Large intestine (tissue), 3 donors: ENCODE results near the gene CFAP61. TPM values are rescaled to one million over a fixed set of nuclear protein-coding genes. Genes with fewer than 3 reads are reported as not detected.

Experiments
- DNase-seq, 2 donors: peaks; one replicate each; pipeline versions ENCODE4 v3.0.0 to v3.0.0-alpha.2; 2013
- H3K27ac ChIP-seq: one replicate; pipeline ENCODE4 v1.5.1; 2013; ENCODE audit warnings: low read length
- H3K27me3 ChIP-seq: 2 replicates; pipeline ENCODE4 v1.6.1; 2013; ENCODE audit warnings: low read length; ENCODE audit not compliant: control insufficient read depth, insufficient read depth
- H3K36me3 ChIP-seq: 2 replicates; pipeline ENCODE4 v1.6.1; 2013; ENCODE audit warnings: low read length; ENCODE audit not compliant: control insufficient read depth, insufficient read depth
- H3K4me1 ChIP-seq: one replicate; pipeline ENCODE4 v1.6.1; 2013; ENCODE audit warnings: low read length; ENCODE audit not compliant: control insufficient read depth, insufficient read depth
- H3K4me3 ChIP-seq: one replicate; pipeline ENCODE4 v1.5.1; 2013; ENCODE audit warnings: low read length
- H3K9me3 ChIP-seq: one replicate; pipeline ENCODE4 v1.6.1; 2013; ENCODE audit warnings: mild to moderate bottlenecking, low read depth, low read length, moderate library complexity; ENCODE audit not compliant: control insufficient read depth
- WGBS: methylation state at CpG from one replicate; pipeline ENCODE4 v1.1.5; 2013; ENCODE audit warnings: low lambda C conversion rate; ENCODE audit not compliant: insufficient coverage; 5-methylcytosine and 5-hydroxymethylcytosine counted together
- polyA plus RNA-seq: library from polyadenylated mRNA; unstranded; fragments of 120-200 nt; gene quantifications from one replicate; pipeline ENCODE4 v1.2.1, GENCODE V29; 2013

Gene CFAP61
- polyA plus RNA-seq, 1 donor, result 0.36 TPM

- no peaks in the 10 kb centered on the region for H3K9me3 ChIP-seq
- no CpG with 5 or more reads among the region's 3 CpGs for WGBS
- H3K36me3 ChIP-seq, result no peaks in the 10 kb centered on the region
- no peak overlapping the region for H3K4me3 ChIP-seq
- no peak overlapping the region for H3K27ac ChIP-seq
- no peak for DNase-seq
- H3K4me1 ChIP-seq, result no peaks in the 10 kb centered on the region
- H3K27me3 ChIP-seq, result no peaks in the 10 kb centered on the region
These were observed 115.4 kb downstream of the CFAP61 start for GRCh38 chr20:20167698-20168097.

- Histone ChIP-seq H3K27me3 (no peaks in the 10 kb centered on the region), H3K27ac (no peak overlapping the region), H3K9me3 (no peaks in the 10 kb centered on the region), H3K4me3 (no peak overlapping the region), H3K36me3 (no peaks in the 10 kb centered on the region), H3K4me1 (no peaks in the 10 kb centered on the region)
- DNase-seq, result no peak
- WGBS, result no CpG with 5 or more reads among the region's 1 CpG
These were observed 120.9 kb downstream of the CFAP61 start for GRCh38 chr20:20173254-20173653.

- H3K36me3 ChIP-seq, result no peaks in the 10 kb centered on the region
- DNase-seq, result no peak
- no peak overlapping the region for H3K27ac ChIP-seq
- no peaks in the 10 kb centered on the region for H3K9me3 ChIP-seq
- H3K4me1 ChIP-seq, result no peaks in the 10 kb centered on the region
- WGBS, result no CpG with 5 or more reads among the region's 10 CpGs
- H3K4me3 ChIP-seq, result no peak overlapping the region
- H3K27me3 ChIP-seq, result no peaks in the 10 kb centered on the region
These were observed 121.9 kb downstream of the CFAP61 start for GRCh38 chr20:20174089-20174835.

GRCh38 chr20:20181322-20181721 is 129.0 kb downstream of the CFAP61 start:
- no peaks in the 10 kb centered on the region for H3K9me3 ChIP-seq
- no peaks in the 10 kb centered on the region for H3K36me3 ChIP-seq
- no CpG with 5 or more reads among the region's 3 CpGs for WGBS
- no peaks in the 10 kb centered on the region for H3K4me1 ChIP-seq
- H3K4me3 ChIP-seq, result no peak overlapping the region
- H3K27me3 ChIP-seq, result no peaks in the 10 kb centered on the region
- H3K27ac ChIP-seq, result no peak overlapping the region
- DNase-seq, result no peak

GRCh38 chr20:20184149-20184548 is 131.8 kb downstream of the CFAP61 start:
- 60% methylated on average over 1 of the region's 1 CpG for WGBS
- no peak overlapping the region for H3K27ac ChIP-seq
- H3K36me3 ChIP-seq, result no peaks in the 10 kb centered on the region
- H3K27me3 ChIP-seq, result no peaks in the 10 kb centered on the region
- no peaks in the 10 kb centered on the region for H3K4me1 ChIP-seq
- H3K4me3 ChIP-seq, result no peak overlapping the region
- no peak for DNase-seq
- no peaks in the 10 kb centered on the region for H3K9me3 ChIP-seq

- 90% methylated on average over 2 of the region's 2 CpGs for WGBS
- H3K36me3 ChIP-seq, result no peaks in the 10 kb centered on the region
These were observed 132.4 kb downstream of the CFAP61 start for GRCh38 chr20:20184706-20185105.

GRCh38 chr20:20188647-20189046 is 136.3 kb downstream of the CFAP61 start:
- Histone ChIP-seq H3K4me3 (no peak overlapping the region), H3K4me1 (no peaks in the 10 kb centered on the region), H3K27me3 (no peaks in the 10 kb centered on the region), H3K36me3 (no peaks in the 10 kb centered on the region), H3K9me3 (no peaks in the 10 kb centered on the region), H3K27ac (no peak overlapping the region)
- no CpG with 5 or more reads among the region's 1 CpG for whole genome bisulfite sequencing
- DNase-seq, result no peak

More at GRCh38 chr20:20184706-20185105, 132.4 kb downstream of the CFAP61 start:
- Histone ChIP-seq H3K27ac (no peak overlapping the region), H3K9me3 (no peaks in the 10 kb centered on the region), H3K4me3 (no peak overlapping the region), H3K27me3 (no peaks in the 10 kb centered on the region), H3K4me1 (no peaks in the 10 kb centered on the region)
- DNase-seq, result no peak

- H3K4me3 ChIP-seq, result no peak overlapping the region
- no peaks in the 10 kb centered on the region for H3K36me3 ChIP-seq
- H3K9me3 ChIP-seq, result no peaks in the 10 kb centered on the region
- WGBS, result 45% methylated on average over 5 of the region's 6 CpGs
- no peak overlapping the region for H3K27ac ChIP-seq
- DNase-seq, result no peak
- no peaks in the 10 kb centered on the region for H3K27me3 ChIP-seq
- no peaks in the 10 kb centered on the region for H3K4me1 ChIP-seq
These were observed 140.0 kb downstream of the CFAP61 start for GRCh38 chr20:20192366-20192765.

- Histone ChIP-seq H3K27ac (no peak overlapping the region), H3K36me3 (no peaks in the 10 kb centered on the region), H3K4me1 (no peaks in the 10 kb centered on the region), H3K9me3 (no peaks in the 10 kb centered on the region), H3K27me3 (no peaks in the 10 kb centered on the region), H3K4me3 (no peak overlapping the region)
- no peak for DNase-seq
- WGBS, result no CpG with 5 or more reads among the region's 6 CpGs
These were observed 142.8 kb downstream of the CFAP61 start for GRCh38 chr20:20195021-20195705.

- H3K36me3 ChIP-seq, result no peaks in the 10 kb centered on the region
- H3K9me3 ChIP-seq, result no peaks in the 10 kb centered on the region
- WGBS, result 90% methylated on average over 2 of the region's 10 CpGs
These were observed 144.3 kb downstream of the CFAP61 start for GRCh38 chr20:20196610-20197009.

More at GRCh38 chr20:20196610-20197009, 144.3 kb downstream of the CFAP61 start:
- no peak for DNase-seq
- no peak overlapping the region for H3K4me3 ChIP-seq
- no peaks in the 10 kb centered on the region for H3K4me1 ChIP-seq
- H3K27ac ChIP-seq, result no peak overlapping the region
- H3K27me3 ChIP-seq, result peaks cover 4% of the 10 kb centered on the region
